GM23248 (cell line): Measurements from ENCODE around the gene KAZN. TPM values are rescaled to one million over a fixed set of nuclear protein-coding genes. Genes with fewer than 3 reads are reported as not detected.

Experiments used
- DNase-seq: peaks from one replicate; pipeline ENCODE4 v3.0.0-alpha.2; 2015
- H2AFZ ChIP-seq: fragments of 200-600 bp; sonication (generic); 2 replicates; pipeline ENCODE4 v1.6.1; 2016; ENCODE audit warnings: antibody characterized with exemption
- H3F3A ChIP-seq: fragments of 200-600 bp; sonication (generic); 2 replicates; pipeline ENCODE4 v1.6.1; 2016; ENCODE audit warnings: mild to moderate bottlenecking, antibody characterized with exemption, mixed run types; ENCODE audit not compliant: insufficient read depth
- H3K27ac ChIP-seq: fragments of 200-600 bp; sonication (generic); 2 replicates; pipeline ENCODE4 v1.5.1; 2016; ENCODE audit warnings: mild to moderate bottlenecking
- H3K27me3 ChIP-seq: fragments of 200-600 bp; sonication (generic); replicated peaks from 2 replicates; pipeline ENCODE4 v1.6.1; 2016; ENCODE audit warnings: mild to moderate bottlenecking; ENCODE audit not compliant: insufficient read depth
- H3K36me3 ChIP-seq: fragments of 200-600 bp; sonication (generic); 2 replicates; pipeline ENCODE4 v1.6.1; 2016; ENCODE audit warnings: low read depth, mild to moderate bottlenecking
- H3K4me1 ChIP-seq: fragments of 200-600 bp; sonication (generic); 2 replicates; pipeline ENCODE4 v1.6.1; 2016; ENCODE audit warnings: mild to moderate bottlenecking; ENCODE audit not compliant: insufficient read depth
- H3K4me2 ChIP-seq: fragments of 200-600 bp; sonication (generic); one replicate; pipeline ENCODE4 v1.6.1; 2016; ENCODE audit warnings: mild to moderate bottlenecking; ENCODE audit not compliant: unreplicated experiment
- H3K4me3 ChIP-seq: fragments of 200-600 bp; sonication (generic); 2 replicates; pipeline ENCODE4 v1.5.1; 2016; ENCODE audit warnings: mild to moderate bottlenecking
- H3K79me2 ChIP-seq: fragments of 200-600 bp; sonication (generic); 2 replicates; pipeline ENCODE4 v1.6.1; 2016; ENCODE audit warnings: mild to moderate bottlenecking; ENCODE audit not compliant: insufficient read depth
- H3K9ac ChIP-seq: fragments of 200-600 bp; sonication (generic); 2 replicates; pipeline ENCODE4 v1.6.1; 2016; ENCODE audit warnings: mild to moderate bottlenecking
- H3K9me2 ChIP-seq: fragments of 200-600 bp; sonication (generic); 2 replicates; pipeline ENCODE4 v1.6.1; 2016; ENCODE audit warnings: mixed run types, mild to moderate bottlenecking, moderate library complexity; ENCODE audit not compliant: insufficient read depth
- H3K9me3 ChIP-seq: fragments of 200-600 bp; sonication (generic); one replicate; pipeline ENCODE4 v1.6.1; 2017; ENCODE audit warnings: low read depth
- H4K20me1 ChIP-seq: fragments of 200-600 bp; sonication (generic); 2 replicates; pipeline ENCODE4 v1.6.0; 2016; ENCODE audit not compliant: insufficient read depth
- EZH2 ChIP-seq: fragments of 200-600 bp; sonication (generic); IDR thresholded peaks from 2 replicates; pipeline ENCODE4 v1.6.1; 2018; ENCODE audit warnings: antibody characterized with exemption, mild to moderate bottlenecking; ENCODE audit not compliant: insufficient read depth, poor library complexity, severe bottlenecking
- EZH2phosphoT487 ChIP-seq: fragments of 200-600 bp; sonication (generic); IDR thresholded peaks from 2 replicates; pipeline ENCODE4 v1.6.1; 2018; ENCODE audit warnings: antibody characterized with exemption, moderate library complexity, mild to moderate bottlenecking, low read depth; ENCODE audit not compliant: insufficient read depth
- WGBS, 2 experiments: methylation state at CpG; one replicate each; pipeline ENCODE4 v1.1.6; 2015 to 2017; ENCODE audit warnings: low lambda C conversion rate in 2 of 2, low coverage in 1 of 2; ENCODE audit errors: missing lambda C conversion rate in 2 of 2; 5-methylcytosine and 5-hydroxymethylcytosine counted together
- in situ Hi-C: fragments of 300-500 bp; cut with MboI; formaldehyde crosslinking; loops from 2 replicates; pipeline ENCODE4 v1.15.0; 2020
- polyA plus RNA-seq: library from polyadenylated mRNA; unstranded; fragments of >200 nt; fragmentation: Nextera tagmentation; extraction: Ambion mirVana; gene quantifications from 2 replicates; pipeline ENCODE4 v1.2.1, GENCODE V29; 2016
- total RNA-seq: library from RNA; depleted of rRNA; stranded (reverse); fragments of >200 nt; shearing (Covaris generic); gene quantifications from 2 replicates; pipeline ENCODE4 v1.2.3, GENCODE V29; 2014

The KAZN gene
- total and polyA plus RNA-seq, 2 experiments from 2014 or later = 4.9 to 7.2 TPM

GRCh38 chr1:15017120-15017519, 418.6 kb downstream of the KAZN start:
- 91 to 97% methylated on average over 7 of the region's 7 CpGs for WGBS, 2 experiments
- H4K20me1 ChIP-seq = no peaks in the 10 kb centered on the region
- TF ChIP-seq EZH2phosphoT487 (no peak), EZH2 (no peak)
- no peaks in the 10 kb centered on the region for H3K9me3 ChIP-seq
- no peak overlapping the region for H3K4me2 ChIP-seq
- no peaks in the 10 kb centered on the region for H3K27me3 ChIP-seq
- no peaks in the 10 kb centered on the region for H3K36me3 ChIP-seq
- H3K4me1 ChIP-seq = no peaks in the 10 kb centered on the region
- H3K27ac ChIP-seq = no peak overlapping the region
- no peak overlapping the region for H2AFZ ChIP-seq
- no peak overlapping the region for H3K9ac ChIP-seq
- no peaks in the 10 kb centered on the region for H3F3A ChIP-seq
- DNase-seq = no peak
- in situ Hi-C loops = no loop called here
- H3K79me2 ChIP-seq = no peaks in the 10 kb centered on the region; the same call in 1 of the 2 replicates
- H3K9me2 ChIP-seq = no peaks in the 10 kb centered on the region
- H3K4me3 ChIP-seq = no peak overlapping the region

GRCh38 chr1:15018767-15019166, 420.3 kb downstream of the KAZN start:
- Histone ChIP-seq H3K9me2 (no peaks in the 10 kb centered on the region), H3K4me2 (no peak overlapping the region), H4K20me1 (no peaks in the 10 kb centered on the region), H3K9me3 (no peaks in the 10 kb centered on the region), H3K27ac (no peak overlapping the region), H2AFZ (no peak overlapping the region), H3F3A (no peaks in the 10 kb centered on the region), H3K9ac (no peak overlapping the region), H3K27me3 (no peaks in the 10 kb centered on the region), H3K79me2 (no peaks in the 10 kb centered on the region; the same call in 1 of the 2 replicates), H3K4me3 (no peak overlapping the region), H3K36me3 (no peaks in the 10 kb centered on the region), H3K4me1 (no peaks in the 10 kb centered on the region)
- in situ Hi-C loops = no loop called here
- whole genome bisulfite sequencing, 2 experiments = 90 to 98% methylated on average over 4 of the region's 4 CpGs
- no peak for DNase-seq
- TF ChIP-seq EZH2phosphoT487 = no peak
- TF ChIP-seq EZH2 = no peak

- H3K79me2 ChIP-seq = no peaks in the 10 kb centered on the region; the same call in 1 of the 2 replicates
- no peak overlapping the region for H3K9ac ChIP-seq
- no peak for DNase-seq
- no peaks in the 10 kb centered on the region for H3K9me2 ChIP-seq
- no peak overlapping the region for H3K4me2 ChIP-seq
- H3K27me3 ChIP-seq = no peaks in the 10 kb centered on the region
- H3K36me3 ChIP-seq = no peaks in the 10 kb centered on the region
- H4K20me1 ChIP-seq = no peaks in the 10 kb centered on the region
- WGBS, 2 experiments = 86 to 87% methylated on average over 18 of the region's 18 CpGs
- H3K4me1 ChIP-seq = no peaks in the 10 kb centered on the region
- no peak overlapping the region for H3K4me3 ChIP-seq
- in situ Hi-C loops = no loop called here
- no peak overlapping the region for H3K27ac ChIP-seq
- TF ChIP-seq EZH2 (no peak), EZH2phosphoT487 (no peak)
- H3K9me3 ChIP-seq = no peaks in the 10 kb centered on the region
- no peak overlapping the region for H2AFZ ChIP-seq
- no peaks in the 10 kb centered on the region for H3F3A ChIP-seq
These were observed 422.7 kb downstream of the KAZN start for GRCh38 chr1:15020943-15021745.

GRCh38 chr1:15022048-15022447, 423.6 kb downstream of the KAZN start:
- in situ Hi-C loops = no loop called here

More at GRCh38 chr1:15022048-15022447, 423.6 kb downstream of the KAZN start:
- Histone ChIP-seq H3K9ac (no peak overlapping the region), H3K4me1 (no peaks in the 10 kb centered on the region), H3K9me2 (no peaks in the 10 kb centered on the region), H3K9me3 (no peaks in the 10 kb centered on the region), H3K4me2 (no peak overlapping the region), H4K20me1 (no peaks in the 10 kb centered on the region), H3K27me3 (no peaks in the 10 kb centered on the region), H3K79me2 (no peaks in the 10 kb centered on the region; the same call in 1 of the 2 replicates), H3K4me3 (no peak overlapping the region), H2AFZ (no peak overlapping the region), H3F3A (no peaks in the 10 kb centered on the region), H3K27ac (no peak overlapping the region), H3K36me3 (no peaks in the 10 kb centered on the region)
- DNase-seq = no peak
- TF ChIP-seq EZH2 (no peak), EZH2phosphoT487 (no peak)
- 83 to 89% methylated on average over 10 of the region's 10 CpGs for WGBS, 2 experiments
